ENCODE data around the gene DUSP28.

- TF ChIP-seq CTCF (conservative IDR thresholded peaks at IDR 0.05; ENCODE audit: low read depth, low read length) (no peak), EZH2 (IDR thresholded peaks at IDR 0.05; ENCODE audit: borderline replicate concordance, low read depth, low read length, poor library complexity, severe bottlenecking) (no peak)
Measured at GRCh38 chr2:240582781-240583180, 22.6 kb downstream of the DUSP28 start.

Data from A673 (cell line).